Neural cell (in vitro differentiated cells): Measurements from ENCODE around the gene PEX7.

Experiments used
- CTCF ChIP-seq: fragments of 450-650 bp; IDR thresholded peaks from 2 replicates; pipeline ENCODE4 v1.5.1; 2014; ENCODE audit warnings: antibody characterized with exemption, mild to moderate bottlenecking, moderate library complexity; ENCODE audit not compliant: poor library complexity, severe bottlenecking
- EP300 ChIP-seq: fragments of 450-650 bp; conservative IDR thresholded peaks from 2 replicates; pipeline ENCODE4 v1.6.1; 2014; ENCODE audit warnings: antibody characterized with exemption, mild to moderate bottlenecking, moderate library complexity; ENCODE audit not compliant: poor library complexity, severe bottlenecking
- MXI1 ChIP-seq: fragments of 450-650 bp; conservative IDR thresholded peaks from 2 replicates; pipeline ENCODE4 v1.6.1; 2014; ENCODE audit warnings: antibody characterized with exemption, mild to moderate bottlenecking; ENCODE audit not compliant: poor library complexity, severe bottlenecking
- SMC3 ChIP-seq: fragments of 450-650 bp; conservative IDR thresholded peaks from 2 replicates; pipeline ENCODE4 v1.6.1; 2014; ENCODE audit warnings: antibody characterized with exemption, mild to moderate bottlenecking, moderate library complexity; ENCODE audit not compliant: poor library complexity

GRCh38 chr6:136826216-136826615, 3.8 kb downstream of the PEX7 start:
- TF ChIP-seq CTCF (no peak), MXI1 (no peak), EP300 (no peak), SMC3 (no peak)
